Measurements from ENCODE around the gene SIGLEC15. TPM values are rescaled to one million over a fixed set of nuclear protein-coding genes. Genes with fewer than 3 reads are reported as not detected.

Gene SIGLEC15
- total RNA-seq, 1 donor from 2014 or later = 0.85 TPM

GRCh38 chr18:45830917-45831316, 5.4 kb downstream of the SIGLEC15 start:
- Mint-ChIP-seq H3K27me3 (ENCODE audit: low read depth) (peaks cover 2% of the 10 kb centered on the region), H3K9me3 (ENCODE audit: low read depth) (no peaks in the 10 kb centered on the region), H3K27ac (ENCODE audit: unreplicated experiment) (no peak overlapping the region), H3K4me3 (ENCODE audit: unreplicated experiment) (no peak overlapping the region), H3K4me1 (ENCODE audit: low read depth) (peaks cover 24% of the 10 kb centered on the region), H3K36me3 (ENCODE audit: low read depth) (no peaks in the 10 kb centered on the region)
- DNase-seq (ENCODE audit: low spot score) = peak; percentile 68
- no peak for TF ChIP-seq CTCF (IDR thresholded peaks at IDR 0.05)

GRCh38 chr18:45833846-45834245, 8.4 kb downstream of the SIGLEC15 start:
- no peak overlapping the region for H3K4me3 Mint-ChIP-seq (ENCODE audit: unreplicated experiment)
- no peak for TF ChIP-seq CTCF (IDR thresholded peaks at IDR 0.05)
- H3K27ac Mint-ChIP-seq (ENCODE audit: unreplicated experiment) = no peak overlapping the region
- no peak for DNase-seq (ENCODE audit: low spot score)
- H3K4me1 Mint-ChIP-seq (ENCODE audit: low read depth) = peaks cover 13% of the 10 kb centered on the region
- no peaks in the 10 kb centered on the region for H3K36me3 Mint-ChIP-seq (ENCODE audit: low read depth)
- no peaks in the 10 kb centered on the region for H3K9me3 Mint-ChIP-seq (ENCODE audit: low read depth)
- peaks cover 8% of the 10 kb centered on the region for H3K27me3 Mint-ChIP-seq (ENCODE audit: low read depth)

- no peak for DNase-seq (ENCODE audit: low spot score)
- no peaks in the 10 kb centered on the region for H3K9me3 Mint-ChIP-seq (ENCODE audit: low read depth)
- no peak for TF ChIP-seq CTCF (IDR thresholded peaks at IDR 0.05)
- H3K4me1 Mint-ChIP-seq (ENCODE audit: low read depth) = peaks cover 11% of the 10 kb centered on the region
- H3K36me3 Mint-ChIP-seq (ENCODE audit: low read depth) = no peaks in the 10 kb centered on the region
- H3K27me3 Mint-ChIP-seq (ENCODE audit: low read depth) = peaks cover 8% of the 10 kb centered on the region
- H3K27ac Mint-ChIP-seq (ENCODE audit: unreplicated experiment) = no peak overlapping the region
- H3K4me3 Mint-ChIP-seq (ENCODE audit: unreplicated experiment) = no peak overlapping the region
Observed at GRCh38 chr18:45834306-45834705, 8.8 kb downstream of the SIGLEC15 start.

- Mint-ChIP-seq H3K27me3 (ENCODE audit: low read depth) (peaks cover 8% of the 10 kb centered on the region), H3K9me3 (ENCODE audit: low read depth) (no peaks in the 10 kb centered on the region), H3K4me3 (ENCODE audit: unreplicated experiment) (no peak overlapping the region), H3K4me1 (ENCODE audit: low read depth) (peaks cover 12% of the 10 kb centered on the region), H3K27ac (ENCODE audit: unreplicated experiment) (no peak overlapping the region), H3K36me3 (ENCODE audit: low read depth) (no peaks in the 10 kb centered on the region)
- DNase-seq (ENCODE audit: low spot score) = no peak
- no peak for TF ChIP-seq CTCF (IDR thresholded peaks at IDR 0.05)
Observed at GRCh38 chr18:45835057-45835636, 9.7 kb downstream of the SIGLEC15 start.

GRCh38 chr18:45836242-45837205, 11.0 kb downstream of the SIGLEC15 start:
- H3K9me3 Mint-ChIP-seq (ENCODE audit: low read depth) = no peaks in the 10 kb centered on the region
- no peak for DNase-seq (ENCODE audit: low spot score)
- no peaks in the 10 kb centered on the region for H3K36me3 Mint-ChIP-seq (ENCODE audit: low read depth)
- peak overlapping the region; percentile 44 for H3K4me3 Mint-ChIP-seq (ENCODE audit: unreplicated experiment)
- TF ChIP-seq CTCF (IDR thresholded peaks at IDR 0.05) = no peak
- peak overlapping the region; percentile 32 for H3K27ac Mint-ChIP-seq (ENCODE audit: unreplicated experiment)
- H3K4me1 Mint-ChIP-seq (ENCODE audit: low read depth) = peaks cover 16% of the 10 kb centered on the region
- H3K27me3 Mint-ChIP-seq (ENCODE audit: low read depth) = peaks cover 8% of the 10 kb centered on the region
